Astrocyte of the cerebellum (primary cell): ENCODE results near the gene MED16.
A peak's percentile ranks its signal among the peaks of the same experiment; 100 is the strongest.

ENCODE experiments used
- DNase-seq: peaks from one replicate; pipeline ENCODE4 v3.0.0-alpha.2; 2011; ENCODE audit warnings: low read depth
- H3K4me3 ChIP-seq: 2 replicates; pipeline ENCODE4 v1.5.1; 2011; ENCODE audit warnings: mild to moderate bottlenecking, low read depth, low read length, moderate library complexity
- CTCF ChIP-seq: IDR thresholded peaks from 2 replicates; pipeline ENCODE4 v1.5.1; 2012; ENCODE audit warnings: low read length, low read depth, moderate library complexity, mild to moderate bottlenecking; ENCODE audit errors: missing control alignments
- in situ Hi-C: cut with HindIII; loops from 2 replicates; pipeline ENCODE4 v1.10.0; 2017; ENCODE audit warnings: low sequenced_read_pairs

Gene MED16

GRCh38 chr19:870314-870713, 22.7 kb downstream of the MED16 start:
- TF ChIP-seq CTCF = no peak
- H3K4me3 ChIP-seq = no peak overlapping the region
- in situ Hi-C loops = no loop called here
- no peak for DNase-seq

DNA sequence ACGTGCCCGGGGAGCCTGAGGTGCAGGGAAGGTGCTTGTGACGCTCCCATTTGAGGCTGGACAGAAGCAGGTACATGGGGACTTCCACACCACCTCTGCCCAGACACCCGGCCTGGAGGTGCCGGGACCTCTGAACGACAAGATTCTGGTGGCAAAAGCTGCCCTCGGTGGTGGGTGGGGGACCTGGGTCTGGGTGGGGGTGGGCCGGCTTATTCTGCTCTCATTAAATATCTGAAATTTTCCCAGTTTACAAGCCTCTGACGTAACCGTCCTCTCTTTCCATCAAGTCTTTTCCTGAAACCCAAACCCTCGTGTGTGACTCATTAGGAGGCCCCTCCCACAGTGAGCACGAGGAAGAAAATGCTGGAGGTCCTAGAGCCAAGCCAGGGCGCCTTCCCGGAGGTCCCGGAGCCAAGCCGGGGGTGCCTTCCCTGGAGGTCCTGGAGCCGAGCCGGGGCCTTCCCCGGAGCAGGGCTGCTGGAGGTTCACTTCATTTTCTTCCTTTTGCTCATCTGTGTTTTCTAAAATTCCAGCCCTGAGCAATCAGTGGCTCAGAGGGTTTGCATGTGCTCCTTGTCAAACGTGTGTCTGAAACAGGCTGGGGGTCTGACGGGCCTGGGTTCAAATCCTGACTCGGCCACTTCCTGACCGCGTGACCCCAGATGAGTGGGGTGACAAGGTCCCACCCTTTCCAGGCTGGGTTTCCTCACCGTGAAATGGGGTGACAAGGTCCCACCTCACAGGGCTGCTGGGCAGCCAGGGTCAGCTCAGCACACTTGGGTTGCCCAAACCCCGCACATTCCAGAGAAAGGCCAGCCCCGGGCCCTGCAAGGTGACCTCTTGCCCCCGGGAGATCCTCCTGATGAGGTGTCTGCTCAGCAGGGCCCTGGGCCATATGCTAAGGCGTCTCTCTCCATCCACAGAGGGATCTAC, 23.5 kb downstream of the MED16 start:
- in situ Hi-C loops = no loop called here
- peak; percentile 91 for DNase-seq
- no peak for TF ChIP-seq CTCF
- H3K4me3 ChIP-seq = no peak overlapping the region

- in situ Hi-C loops = no loop called here
- no peak for DNase-seq
- H3K4me3 ChIP-seq = no peak overlapping the region
- TF ChIP-seq CTCF = no peak
Measured at GRCh38 chr19:868458-869244, 24.3 kb downstream of the MED16 start.

DNA sequence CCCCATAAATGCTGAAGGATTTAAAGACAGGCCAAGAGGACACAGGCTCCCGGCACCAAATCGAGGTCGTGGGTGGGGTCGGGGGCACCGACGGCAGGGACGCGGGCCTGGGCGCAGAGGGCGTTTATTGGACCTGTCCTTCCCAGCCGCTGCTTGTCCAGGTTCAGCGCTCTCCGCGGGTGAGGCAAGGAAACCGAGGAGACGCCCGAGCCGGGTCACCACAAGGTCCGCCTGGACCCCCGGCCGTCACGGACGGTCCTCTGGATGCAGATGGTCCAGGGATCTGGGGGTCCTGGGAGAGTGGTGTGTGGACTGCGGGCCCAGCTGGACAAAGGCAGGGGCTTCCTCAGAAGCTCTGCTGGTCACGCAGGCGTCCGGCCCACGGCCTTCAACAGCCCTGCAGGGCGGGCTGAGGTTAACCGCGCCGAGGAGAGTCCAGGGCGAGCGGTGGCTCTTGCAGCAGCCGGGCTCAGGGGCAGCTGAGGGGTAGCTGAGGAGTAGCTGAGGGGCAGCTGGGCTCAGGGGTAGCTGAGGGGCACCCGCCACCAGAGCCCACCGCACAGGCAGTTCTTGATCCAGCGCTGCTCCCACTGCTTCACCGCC, 25.0 kb downstream of the MED16 start:
- no peak overlapping the region for H3K4me3 ChIP-seq
- in situ Hi-C loops = no loop called here
- no peak for TF ChIP-seq CTCF
- no peak for DNase-seq

DNA sequence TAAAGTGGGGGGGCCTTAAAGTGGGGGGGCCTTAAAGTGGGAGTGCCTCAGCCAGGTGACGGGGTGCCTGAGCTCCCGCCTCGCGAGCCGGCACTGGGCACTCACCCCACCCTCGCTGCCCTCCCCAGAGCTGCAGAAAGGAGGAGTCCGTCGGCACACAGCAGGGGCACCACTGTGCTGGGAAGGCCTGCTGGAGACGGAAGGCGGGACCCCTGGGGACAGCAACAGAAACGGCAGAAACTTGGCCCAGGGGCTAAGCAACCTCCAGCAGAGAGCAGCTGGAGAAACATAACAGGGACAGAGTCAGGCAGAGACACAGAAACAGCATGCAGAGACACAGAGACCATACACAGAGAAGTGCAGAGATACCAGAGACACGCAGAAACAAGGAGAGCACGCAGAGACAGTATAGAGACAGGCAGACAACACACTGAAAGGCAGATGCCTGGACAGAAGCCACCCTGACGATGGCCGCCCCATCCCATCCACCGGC, 25.6 kb downstream of the MED16 start:
- TF ChIP-seq CTCF = no peak
- no peak overlapping the region for H3K4me3 ChIP-seq
- in situ Hi-C loops = no loop called here
- no peak for DNase-seq

GRCh38 chr19:866769-867300, 26.2 kb downstream of the MED16 start:
- no peak overlapping the region for H3K4me3 ChIP-seq
- in situ Hi-C loops = no loop called here
- TF ChIP-seq CTCF = no peak
- DNase-seq = no peak
